SKM-1 treated with dmso at 0.1 percent for 144 hours (cell line): ENCODE results near the gene DR1.

Experiments used
- DNase-seq: peaks from one replicate; lab custom pipeline; 2025; ENCODE audit not compliant: unreplicated experiment; lab: John Stamatoyannopoulos, UW

Gene DR1

DNA sequence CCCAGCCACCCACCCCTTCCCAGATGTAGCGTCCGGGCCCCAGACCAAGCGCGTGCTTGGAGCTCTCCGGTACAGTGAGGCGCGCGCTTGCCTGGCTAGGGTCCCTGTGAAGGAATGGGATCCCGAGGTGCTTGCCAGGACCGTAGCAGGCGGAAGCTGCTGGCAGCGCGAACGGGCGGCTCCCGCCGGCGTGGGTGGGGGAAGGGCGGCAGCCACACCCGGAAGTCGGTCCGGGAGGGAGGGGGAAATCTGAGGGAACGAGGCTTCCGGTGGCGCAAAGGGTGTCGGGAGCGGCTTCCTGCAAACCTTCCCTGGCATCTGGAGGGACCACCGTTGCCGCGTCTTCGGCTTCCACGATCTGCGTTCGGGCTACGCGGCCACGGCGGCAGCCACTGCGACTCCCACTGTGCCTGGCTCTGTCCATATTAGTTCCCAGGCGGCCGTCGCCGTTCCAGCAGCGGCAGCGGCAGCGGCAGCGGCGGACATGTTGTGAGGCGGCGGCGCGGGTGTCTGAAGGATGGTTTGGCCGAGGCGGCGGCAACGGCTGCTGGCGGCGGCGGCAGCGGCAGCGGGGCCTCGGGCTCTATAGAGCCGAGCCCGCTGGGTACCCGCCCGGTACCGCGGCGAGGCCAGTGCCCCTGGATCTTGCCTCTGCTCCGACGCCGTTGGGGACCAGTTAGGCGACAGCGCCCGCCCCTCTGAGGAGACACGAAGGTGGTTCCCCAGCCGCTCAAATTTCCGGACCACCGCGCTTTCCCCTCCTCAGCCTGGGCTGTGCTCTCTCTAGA is at the start of gene DR1:
TSS of gene DR1 (plus strand) at position 275 of the 788 bp plus-strand sequence. CDS start 739 bp downstream, outside the sequence.
- DNase-seq: peak; percentile 82

DNA sequence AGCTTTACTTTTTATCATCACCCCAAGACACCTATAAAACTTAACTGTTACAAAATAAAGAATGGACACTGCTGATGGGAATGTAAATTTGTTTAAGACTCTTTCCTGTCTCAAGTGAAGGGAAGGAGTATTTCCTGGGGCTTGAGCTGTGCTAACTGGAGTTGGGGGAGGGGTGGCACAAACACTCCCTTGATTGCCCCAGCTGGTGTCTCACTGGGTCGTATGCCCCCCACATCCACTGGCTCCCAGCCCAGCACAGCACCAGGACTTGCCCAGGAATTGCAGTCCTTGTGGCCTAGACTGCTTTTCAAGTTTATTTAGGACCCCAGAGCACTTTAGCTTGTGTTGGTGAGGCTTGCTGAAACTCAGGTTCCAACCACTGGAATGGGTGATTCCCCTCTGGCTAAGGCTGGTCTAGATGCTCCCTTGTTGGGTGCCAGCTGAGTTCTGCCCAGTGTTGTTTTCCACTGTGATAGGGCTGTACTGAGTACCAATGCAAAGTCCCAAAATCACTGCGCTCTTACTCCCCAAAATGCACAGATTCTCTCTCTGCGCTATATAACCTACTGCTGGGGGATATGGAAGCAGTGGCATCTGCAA is 49.1 kb upstream of the DR1 start:
- DNase-seq: no peak

DNA sequence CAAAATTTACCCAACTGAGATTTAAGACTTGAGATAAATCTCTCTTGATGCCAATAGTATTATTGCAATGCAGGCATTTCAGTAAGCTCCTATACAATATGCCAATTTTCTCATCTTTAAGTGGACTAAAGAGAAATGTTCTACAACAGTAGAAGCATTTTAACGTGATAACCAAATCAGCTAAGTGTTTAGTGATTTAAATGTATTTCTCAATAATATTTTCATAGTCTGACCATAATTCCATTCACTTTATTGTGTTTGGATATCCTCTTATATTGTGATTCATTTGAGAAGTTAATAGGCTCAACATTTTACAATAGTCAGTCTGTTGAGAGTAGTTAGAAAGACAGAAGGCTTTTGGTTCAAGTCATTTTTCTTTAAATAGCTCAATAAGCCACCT is 44.6 kb upstream of the DR1 start:
- DNase-seq: no peak

DNA sequence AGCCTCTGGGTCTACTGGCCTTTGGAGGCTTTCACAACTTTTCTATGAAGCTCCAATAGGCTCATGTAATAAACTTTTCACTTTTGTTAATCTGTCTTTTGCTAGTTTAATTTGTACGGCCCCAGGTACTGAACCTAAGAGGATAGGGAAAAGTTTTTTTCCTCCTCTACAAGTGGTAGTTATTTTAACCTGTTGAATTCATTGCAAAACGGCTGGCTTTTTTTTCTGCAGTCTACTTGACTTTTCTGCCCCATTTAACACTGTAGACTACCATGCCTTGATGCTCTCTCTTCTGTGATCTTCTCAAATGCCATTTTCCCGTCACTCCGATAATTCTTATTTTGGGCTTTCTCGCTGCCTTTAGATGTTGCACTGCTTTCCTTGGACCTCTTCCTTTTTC is 43.6 kb upstream of the DR1 start:
- no peak for DNase-seq

DNA sequence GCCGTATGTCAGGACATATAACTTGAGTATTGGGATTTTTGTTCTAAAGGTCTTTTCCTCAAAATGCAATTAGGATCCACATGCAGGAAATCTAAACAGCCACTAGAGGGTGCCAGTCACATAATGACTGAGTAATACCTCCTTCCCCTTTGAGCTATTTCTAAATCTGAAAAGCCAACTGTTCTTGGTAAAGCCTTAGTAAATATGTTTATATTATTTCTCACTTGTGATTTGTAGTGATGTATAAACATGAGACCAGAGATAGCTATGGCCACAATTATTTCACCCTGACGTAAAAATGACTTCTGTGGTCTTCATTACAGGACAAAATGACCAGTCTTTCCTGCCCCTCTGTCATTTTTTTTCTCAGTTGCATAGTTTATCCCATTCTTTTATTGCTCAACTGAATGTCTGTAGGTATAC is 41.0 kb upstream of the DR1 start:
- peak; percentile 65 for DNase-seq

DNA sequence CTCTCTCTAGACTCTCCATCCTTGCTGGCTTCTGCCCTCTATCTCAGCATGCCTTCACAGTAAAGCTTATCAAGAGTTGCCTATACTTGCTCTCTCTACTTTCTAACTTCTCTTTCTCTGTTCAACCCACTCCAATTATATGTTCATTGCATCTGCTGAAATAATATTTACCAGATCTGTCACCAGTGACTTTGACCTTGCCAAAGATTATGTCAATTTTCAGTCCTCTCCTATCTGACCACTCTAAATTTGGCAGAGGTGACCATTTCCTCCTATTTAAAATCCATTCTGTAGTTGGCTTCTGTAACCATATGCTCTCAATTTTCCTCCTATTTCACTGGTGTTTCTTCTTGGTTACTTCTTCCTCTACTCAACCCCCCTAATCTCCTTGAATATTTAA is 38.8 kb upstream of the DR1 start:
- no peak for DNase-seq

DNA sequence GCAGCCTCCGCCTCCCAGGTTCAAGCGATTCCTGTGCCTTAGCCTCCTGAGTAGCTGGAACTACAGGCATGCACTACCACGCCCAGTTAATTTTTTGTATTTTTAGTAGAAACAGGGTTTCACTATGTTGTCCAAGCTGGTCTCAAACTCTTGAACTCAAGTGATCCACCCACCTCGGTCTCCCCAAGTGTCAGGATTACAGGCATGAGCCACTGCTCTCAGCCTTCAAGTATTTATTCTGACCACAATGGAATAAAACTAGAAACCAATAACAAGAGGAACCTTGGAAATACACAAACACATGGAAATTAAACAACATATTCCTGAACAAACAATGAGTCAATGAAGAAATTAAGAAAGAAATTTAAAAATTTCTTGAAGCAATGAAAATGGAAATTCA is 32.7 kb upstream of the DR1 start:
- DNase-seq: no peak

DNA sequence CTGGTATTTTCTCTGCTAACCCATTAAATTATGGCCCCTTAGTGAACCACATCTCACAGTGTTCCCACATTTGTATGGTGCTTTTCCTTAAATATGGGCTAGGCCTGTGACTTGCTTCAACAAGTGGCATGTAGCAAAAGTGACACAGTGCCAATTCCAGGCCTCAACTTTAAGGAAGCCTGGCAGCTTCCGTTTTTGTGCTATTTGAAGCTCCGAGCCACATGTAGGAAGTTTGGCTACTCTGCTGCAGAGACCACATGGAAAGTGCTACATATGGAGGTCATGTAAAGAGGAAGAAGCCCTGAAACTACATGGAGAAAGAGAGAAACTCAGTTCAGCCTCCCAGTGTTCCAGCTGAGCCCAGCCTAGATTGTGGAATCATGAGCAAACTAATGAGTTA is 28.5 kb upstream of the DR1 start:
- peak; percentile 60 for DNase-seq

DNA sequence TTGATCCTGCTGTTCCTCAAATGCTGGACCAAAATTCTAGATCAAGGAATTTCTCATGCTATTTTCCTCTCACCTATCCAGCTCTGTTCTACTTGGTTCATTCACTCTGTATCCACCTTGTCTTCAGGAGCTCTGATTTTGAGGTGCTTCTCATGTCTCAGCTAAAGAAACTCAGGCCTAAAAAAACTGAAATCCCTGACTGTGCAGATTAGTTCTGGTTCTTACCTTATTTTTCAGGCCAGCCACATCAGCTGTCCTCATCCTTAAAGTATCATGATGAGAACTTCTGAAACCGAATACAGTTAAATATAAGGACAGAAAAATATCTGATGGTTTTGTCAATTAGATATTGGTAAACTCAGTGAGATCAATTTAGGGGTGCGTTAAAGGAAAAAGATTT is 27.8 kb upstream of the DR1 start:
- no peak for DNase-seq

DNA sequence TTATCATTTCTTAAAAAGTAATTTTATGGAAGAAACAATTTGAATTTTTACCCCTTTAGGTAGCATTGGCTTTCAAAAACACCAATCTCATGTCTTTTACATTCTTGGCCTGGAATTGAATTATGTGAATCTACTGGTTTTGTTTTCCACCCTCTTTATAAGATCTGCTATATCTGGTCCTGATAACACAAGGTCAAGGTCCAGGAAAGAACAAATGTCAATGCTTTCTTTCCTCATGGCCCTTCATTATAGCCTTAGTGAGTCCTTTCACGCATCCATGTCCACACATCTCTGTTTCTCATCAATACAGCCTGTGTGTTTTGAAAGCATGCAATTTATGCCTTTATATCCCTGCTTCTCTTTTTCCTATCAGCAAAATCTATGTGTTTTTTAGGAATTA is 24.0 kb upstream of the DR1 start:
- no peak for DNase-seq

DNA sequence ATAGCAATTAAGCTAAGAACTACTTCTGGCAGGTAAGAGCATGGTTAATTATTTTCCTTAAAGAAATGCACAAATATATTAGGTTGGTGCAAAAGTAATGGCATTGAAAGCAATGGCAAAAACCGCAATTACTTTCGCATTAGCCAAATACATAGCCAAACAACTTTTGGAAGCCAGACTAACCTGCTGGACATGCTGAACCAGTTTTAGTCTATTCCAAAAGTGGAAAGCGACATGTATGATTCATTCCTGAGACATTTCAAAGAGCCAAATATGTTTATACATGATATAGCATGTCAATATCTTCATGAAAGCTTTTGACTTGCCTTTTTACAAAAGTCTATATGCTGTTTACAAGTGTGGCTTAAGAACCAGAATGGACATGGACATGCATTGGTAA is 23.4 kb upstream of the DR1 start:
- no peak for DNase-seq

DNA sequence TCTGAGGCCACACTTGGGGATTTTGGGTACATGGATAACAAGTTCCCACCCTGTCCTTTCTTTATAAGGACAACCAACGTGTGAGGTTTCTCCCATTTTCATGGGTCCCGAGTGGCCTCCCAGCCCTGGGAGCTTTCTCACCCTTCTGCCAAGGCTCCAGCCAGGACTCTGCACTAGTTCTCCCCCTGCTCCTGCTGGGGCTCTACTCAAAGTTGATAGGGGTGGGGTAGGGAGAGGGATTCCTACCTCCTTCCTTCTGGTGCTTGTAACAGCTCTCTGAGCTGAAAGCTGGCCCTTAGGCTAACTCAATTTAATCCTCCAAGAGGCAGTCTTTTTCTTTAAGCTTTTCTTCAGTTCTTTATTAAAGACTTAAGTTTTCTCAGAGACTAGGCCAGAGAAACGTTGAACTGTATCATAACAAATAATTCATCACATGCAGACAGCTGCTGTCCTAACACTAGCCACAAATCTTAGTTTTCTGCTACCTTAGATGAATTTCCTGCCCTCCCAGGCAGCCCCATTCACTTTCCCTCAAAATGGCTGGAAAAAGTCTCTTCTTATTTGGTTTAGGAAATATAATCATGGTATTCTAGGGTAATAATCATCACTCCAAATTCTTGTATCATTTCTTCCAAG is 22.4 kb upstream of the DR1 start:
- no peak for DNase-seq

DNA sequence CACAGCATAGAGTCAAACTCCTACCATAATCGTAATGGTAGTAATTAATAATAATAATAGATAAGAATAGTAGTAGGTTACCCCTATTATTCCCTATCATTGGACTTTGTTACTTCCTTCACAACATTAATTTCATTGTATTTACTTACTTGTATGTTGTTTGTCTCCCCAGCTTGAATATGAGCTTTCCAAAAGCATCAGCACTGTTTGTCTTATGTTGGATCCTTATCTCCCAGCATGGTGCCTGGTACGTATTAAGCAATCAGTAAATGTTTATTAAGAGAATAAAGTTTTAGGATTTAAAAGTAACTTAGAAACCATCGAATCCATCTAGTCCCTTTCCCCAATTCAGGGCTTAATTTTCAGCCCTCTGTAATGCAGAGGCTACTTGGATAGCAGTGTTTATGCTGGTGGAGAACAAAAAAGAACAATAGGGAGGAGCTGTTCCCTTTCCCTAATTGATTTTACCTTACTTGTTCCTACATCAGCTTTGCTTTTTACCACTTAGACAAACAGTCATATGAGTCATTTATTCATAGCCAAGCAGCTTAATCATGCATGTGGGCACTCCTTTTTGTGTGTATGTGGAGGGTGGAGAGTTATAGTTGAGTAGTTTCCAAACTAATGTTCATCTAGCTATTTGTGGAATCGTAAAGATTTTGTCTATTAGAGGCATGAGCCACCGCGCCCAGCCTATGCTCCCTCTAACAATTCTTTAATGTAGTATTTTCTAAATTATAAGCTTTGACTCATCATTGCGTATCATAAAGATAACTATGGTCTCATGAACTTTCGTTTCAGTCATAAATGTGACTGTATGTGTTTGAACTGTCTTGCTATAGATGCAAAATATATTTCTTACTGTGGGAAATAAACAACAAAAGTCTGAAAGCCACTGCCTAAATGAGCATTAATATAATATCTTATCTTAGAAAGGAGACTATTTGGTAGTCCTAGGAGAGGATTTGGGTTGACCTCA is 20.9 kb upstream of the DR1 start:
- DNase-seq: no peak

DNA sequence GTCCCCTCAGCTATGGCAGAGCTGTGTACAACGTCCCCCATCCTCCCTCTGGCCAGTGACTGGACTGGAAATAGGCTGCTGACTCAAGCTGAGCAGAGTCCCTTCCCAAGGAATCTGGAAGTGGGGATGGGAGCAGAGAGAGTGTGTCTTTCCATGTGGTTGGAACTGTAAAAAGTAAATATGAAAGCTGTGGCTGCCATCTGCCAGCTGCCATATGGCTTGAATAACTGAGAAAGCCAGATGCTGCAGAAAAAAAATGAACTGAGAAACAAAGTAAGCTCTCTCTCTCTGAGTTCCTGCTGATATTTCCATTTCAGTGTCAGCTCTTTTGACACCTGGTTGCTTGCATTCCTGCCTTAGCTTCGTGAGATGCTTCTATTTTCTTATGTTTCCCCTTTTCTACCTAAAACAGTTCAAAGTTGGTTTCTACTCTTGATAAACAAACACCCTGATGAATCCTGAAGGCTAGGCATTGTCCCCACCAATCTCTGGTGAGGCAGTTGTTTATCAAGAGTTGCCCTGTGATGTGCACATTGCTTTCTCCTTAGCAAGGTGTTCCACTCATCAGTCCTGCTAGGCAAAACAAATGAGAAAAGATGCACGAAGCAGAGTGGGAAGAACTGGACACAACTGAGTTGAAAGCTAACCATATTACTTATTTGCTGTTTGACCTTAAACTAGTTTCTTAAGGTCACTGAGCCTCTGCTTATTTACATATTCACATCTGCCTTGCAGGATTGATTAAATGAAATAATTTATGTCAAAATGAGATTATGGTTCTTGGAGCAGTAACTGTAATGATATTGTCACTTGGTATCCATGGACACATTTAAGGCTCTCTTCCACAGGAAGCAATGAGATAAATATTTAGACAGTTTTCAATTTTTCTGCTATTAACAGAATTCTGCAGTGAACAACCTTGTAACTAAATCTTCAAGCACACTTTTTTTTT is 16.6 kb upstream of the DR1 start:
- DNase-seq: no peak

DNA sequence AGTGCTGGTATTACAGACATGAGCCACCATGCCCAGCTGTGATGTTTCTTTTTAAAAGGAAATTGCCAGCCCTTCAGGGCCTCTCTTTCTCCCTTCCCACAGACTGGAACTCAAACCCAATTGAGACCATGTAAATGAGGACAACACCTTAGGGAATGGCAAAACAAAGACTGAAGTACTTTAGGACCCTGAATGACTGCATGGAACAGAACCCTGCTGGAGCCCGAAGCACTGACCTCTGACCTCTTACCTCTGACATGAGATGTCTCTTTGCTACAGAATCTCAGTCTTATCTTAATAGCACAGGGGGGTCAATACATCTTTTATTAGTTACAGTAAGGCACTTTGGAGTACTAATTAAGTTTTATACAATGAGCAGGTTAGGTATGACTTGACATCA is 15.5 kb upstream of the DR1 start:
- DNase-seq: no peak

DNA sequence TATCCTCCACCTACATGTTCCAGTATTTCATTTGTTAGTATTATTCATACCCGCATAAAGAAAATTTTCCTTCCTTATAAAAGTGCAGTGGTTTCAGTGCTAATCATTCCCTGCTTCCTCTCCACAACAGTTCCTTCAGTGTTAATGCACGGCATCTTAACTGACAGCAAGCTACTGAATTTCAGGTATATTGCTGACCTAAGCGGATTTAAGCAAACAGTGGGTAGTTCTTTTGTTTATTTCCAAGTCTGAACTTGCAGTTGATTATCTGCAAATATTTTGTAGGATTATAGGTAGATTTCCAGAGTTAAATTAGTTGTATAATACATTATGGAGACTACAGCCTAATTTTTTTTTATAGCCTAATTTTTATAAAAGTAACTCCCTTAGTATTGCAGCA is 15.1 kb upstream of the DR1 start:
- no peak for DNase-seq

DNA sequence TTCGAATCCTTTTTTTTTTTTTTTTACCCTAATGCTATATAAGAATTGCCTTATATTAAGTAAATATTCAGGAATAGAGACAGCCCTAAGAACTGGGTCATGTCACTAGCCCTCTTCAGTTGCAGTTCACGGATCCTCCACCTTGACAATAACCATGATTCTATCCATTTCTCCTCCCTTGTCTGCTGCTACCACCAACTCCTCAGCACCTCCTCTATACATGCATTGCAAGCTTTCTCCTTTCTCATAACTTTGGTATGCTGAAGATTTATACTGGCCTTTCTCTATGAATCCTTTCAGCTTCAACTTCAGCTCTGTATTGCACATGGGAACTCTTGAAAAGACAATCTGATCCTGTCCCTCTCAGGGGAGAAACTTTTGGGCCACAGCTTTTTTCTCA is 14.3 kb upstream of the DR1 start:
- DNase-seq: no peak

DNA sequence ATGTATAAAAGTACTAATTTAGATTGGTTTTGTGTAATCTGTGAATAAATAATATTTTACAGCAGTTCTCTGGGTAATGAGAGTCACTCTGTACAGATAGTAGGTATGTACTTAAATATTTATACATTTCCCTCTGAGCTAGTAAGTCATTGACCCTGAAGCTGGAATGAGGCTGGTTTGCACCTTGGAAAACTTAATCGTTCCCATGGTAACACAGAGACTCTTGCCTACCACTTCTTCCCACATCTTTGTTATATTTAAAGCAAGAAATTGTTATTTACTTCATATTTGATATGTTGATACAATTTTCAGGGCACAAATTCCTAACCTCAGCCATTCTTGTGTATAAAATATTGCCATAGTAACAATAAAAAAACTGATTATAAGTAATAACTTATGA is 13.3 kb upstream of the DR1 start:
- DNase-seq: no peak

DNA sequence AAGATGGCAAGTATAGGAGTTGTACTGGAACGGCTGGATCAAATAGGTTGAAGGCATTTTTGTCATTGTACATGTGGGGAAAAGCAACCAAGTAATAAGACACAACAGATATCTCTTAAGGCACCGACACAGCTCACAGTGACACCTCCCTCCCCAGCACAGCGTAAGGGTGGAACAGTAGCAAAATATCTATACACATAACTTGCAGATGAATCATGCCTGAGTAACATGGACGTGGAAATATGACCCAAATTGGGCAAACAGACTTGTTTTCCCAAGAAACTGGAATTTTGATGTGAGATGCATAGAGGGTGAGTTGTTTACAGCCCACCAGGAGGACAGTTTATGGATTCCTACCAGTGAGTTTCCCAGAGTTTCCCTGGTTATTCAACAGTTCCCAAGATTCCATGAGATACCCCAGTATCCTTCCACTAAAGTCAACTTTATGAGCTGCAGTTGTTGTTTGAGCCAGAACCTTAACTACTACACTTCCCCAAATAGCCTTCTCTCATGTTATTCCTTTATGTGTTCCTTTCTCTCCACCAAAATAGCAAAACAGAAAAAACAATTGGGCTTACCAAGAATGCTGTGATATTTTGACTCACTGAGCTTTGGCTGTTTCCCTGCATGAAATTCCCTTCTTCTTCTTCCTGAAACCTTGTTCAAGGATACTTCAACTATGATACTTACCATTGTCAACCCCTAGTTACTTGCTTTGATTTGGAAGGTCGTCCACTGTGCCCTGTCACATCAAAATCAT is 7.1 kb upstream of the DR1 start:
- DNase-seq: no peak
